Neural progenitor cell (in vitro differentiated cells): Measurements from ENCODE around the gene RNF26. TPM values are rescaled to one million over a fixed set of nuclear protein-coding genes. Genes with fewer than 3 reads are reported as not detected.

Experiments used
- DNase-seq: peaks from one replicate; pipeline ENCODE4 v3.0.0-alpha.2; 2016; ENCODE audit warnings: low spot score
- H2AFZ ChIP-seq: fragments of 200-600 bp; sonication (generic); replicated peaks from 2 replicates; pipeline ENCODE4 v1.6.1; 2016; ENCODE audit warnings: antibody characterized with exemption
- H3F3A ChIP-seq: fragments of 200-600 bp; sonication (generic); 2 replicates; pipeline ENCODE4 v1.6.1; 2016; ENCODE audit warnings: antibody characterized with exemption, low read depth
- H3K27ac ChIP-seq: fragments of 200-600 bp; sonication (generic); 2 replicates; pipeline ENCODE4 v1.5.1; 2016; ENCODE audit warnings: mild to moderate bottlenecking
- H3K27me3 ChIP-seq: fragments of 200-600 bp; sonication (generic); 2 replicates; pipeline ENCODE4 v1.6.1; 2016; ENCODE audit warnings: mild to moderate bottlenecking, moderate library complexity
- H3K36me3 ChIP-seq: fragments of 200-600 bp; sonication (generic); 2 replicates; pipeline ENCODE4 v1.5.1; 2016
- H3K4me1 ChIP-seq: fragments of 200-600 bp; sonication (generic); 2 replicates; pipeline ENCODE4 v1.6.1; 2016; ENCODE audit warnings: mixed run types
- H3K4me2 ChIP-seq: fragments of 200-600 bp; sonication (generic); 2 replicates; pipeline ENCODE4 v1.6.1; 2016
- H3K4me3 ChIP-seq: fragments of 200-600 bp; sonication (generic); 2 replicates; pipeline ENCODE4 v1.5.1; 2016
- H3K79me2 ChIP-seq: fragments of 200-600 bp; sonication (generic); 2 replicates; pipeline ENCODE4 v1.6.1; 2016; ENCODE audit warnings: low read depth
- H3K9ac ChIP-seq: fragments of 200-600 bp; sonication (generic); 2 replicates; pipeline ENCODE4 v1.6.1; 2016
- H3K9me3 ChIP-seq: fragments of 200-600 bp; sonication (generic); 2 replicates; pipeline ENCODE4 v1.5.1; 2016; ENCODE audit warnings: low read depth
- H4K20me1 ChIP-seq: fragments of 200-600 bp; sonication (generic); 2 replicates; pipeline ENCODE4 v1.6.1; 2016; ENCODE audit warnings: low read depth
- H3K27ac Mint-ChIP-seq: 3 replicates; pipeline ENCODE4 v1.8.0; 2021; ENCODE audit warnings: mixed read lengths
- H3K27me3 Mint-ChIP-seq: 2 replicates; pipeline ENCODE4 v1.8.0; 2022; ENCODE audit warnings: low read depth, mild to moderate bottlenecking, inconsistent platforms, moderate library complexity, mixed read lengths; ENCODE audit not compliant: insufficient read depth
- H3K36me3 Mint-ChIP-seq: 3 replicates; pipeline ENCODE4 v1.8.0; 2021; ENCODE audit warnings: mixed read lengths
- H3K4me1 Mint-ChIP-seq: 3 replicates; pipeline ENCODE4 v1.8.0; 2021; ENCODE audit warnings: mixed read lengths
- H3K4me3 Mint-ChIP-seq: 3 replicates; pipeline ENCODE4 v1.8.0; 2021; ENCODE audit warnings: mild to moderate bottlenecking, moderate library complexity, mixed read lengths
- H3K9me3 Mint-ChIP-seq: 3 replicates; pipeline ENCODE4 v1.8.0; 2020; ENCODE audit warnings: mixed read lengths
- CTCF ChIP-seq: fragments of 200-600 bp; sonication (generic); IDR thresholded peaks from 2 replicates; pipeline ENCODE4 v1.5.1; 2017; ENCODE audit warnings: antibody characterized with exemption, mild to moderate bottlenecking
- EZH2 ChIP-seq: fragments of 200-600 bp; sonication (generic); IDR thresholded peaks from 2 replicates; pipeline ENCODE4 v1.6.1; 2017; ENCODE audit warnings: antibody characterized with exemption, mild to moderate bottlenecking, moderate library complexity
- EZH2phosphoT487 ChIP-seq: fragments of 200-600 bp; sonication (generic); IDR thresholded peaks from 2 replicates; pipeline ENCODE4 v1.6.1; 2017; ENCODE audit warnings: antibody characterized with exemption
- total RNA-seq: library from RNA; depleted of rRNA; stranded (reverse); fragments of >200 nt; gene quantifications from 2 replicates; pipeline ENCODE4 v1.2.3, GENCODE V29; 2015; ENCODE audit warnings: low replicate concordance

Gene RNF26
- total RNA-seq, 1 donor from 2014 or later: 17.1 TPM

- TF ChIP-seq EZH2phosphoT487 (no peak), CTCF (no peak), EZH2 (no peak)
- Histone ChIP-seq H3K36me3 (no peaks in the 10 kb centered on the region), H3K9ac (no peak overlapping the region), H2AFZ (no peak overlapping the region), H3K4me3 (no peak overlapping the region), H3K4me1 (peaks cover 40% of the 10 kb centered on the region), H3F3A (peaks cover 17% of the 10 kb centered on the region), H3K4me2 (no peak overlapping the region), H3K27me3 (peaks cover 49% of the 10 kb centered on the region), H3K79me2 (no peaks in the 10 kb centered on the region), H3K27ac (no peak overlapping the region), H3K9me3 (no peaks in the 10 kb centered on the region), H4K20me1 (peaks cover 8% of the 10 kb centered on the region)
- H3K36me3 Mint-ChIP-seq: no peaks in the 10 kb centered on the region
- no peak overlapping the region for H3K4me3 Mint-ChIP-seq
- H3K4me1 Mint-ChIP-seq: peaks cover 32% of the 10 kb centered on the region
- peaks cover 22% of the 10 kb centered on the region for H3K27me3 Mint-ChIP-seq
- DNase-seq: no peak
- no peak overlapping the region for H3K27ac Mint-ChIP-seq
- no peaks in the 10 kb centered on the region for H3K9me3 Mint-ChIP-seq
These were observed 9.4 kb downstream of the RNF26 start for GRCh38 chr11:119343726-119344125.

GRCh38 chr11:119344291-119345010 lies 10.1 kb downstream of the RNF26 start:
- Histone ChIP-seq H3K27me3 (peaks cover 42% of the 10 kb centered on the region), H4K20me1 (peaks cover under 1% of the 10 kb centered on the region), H3F3A (peaks cover 9% of the 10 kb centered on the region), H3K79me2 (no peaks in the 10 kb centered on the region), H3K9me3 (no peaks in the 10 kb centered on the region), H3K9ac (no peak overlapping the region), H3K4me2 (no peak overlapping the region), H2AFZ (no peak overlapping the region), H3K36me3 (no peaks in the 10 kb centered on the region), H3K4me3 (no peak overlapping the region), H3K4me1 (peaks cover 33% of the 10 kb centered on the region), H3K27ac (no peak overlapping the region)
- Mint-ChIP-seq H3K27me3 (peaks cover 20% of the 10 kb centered on the region), H3K9me3 (no peaks in the 10 kb centered on the region), H3K4me3 (no peak overlapping the region), H3K4me1 (peaks cover 25% of the 10 kb centered on the region), H3K36me3 (no peaks in the 10 kb centered on the region), H3K27ac (no peak overlapping the region)
- TF ChIP-seq EZH2phosphoT487: no peak
- no peak for TF ChIP-seq CTCF
- no peak for DNase-seq

- H3K36me3 Mint-ChIP-seq: no peaks in the 10 kb centered on the region
- H3K4me3 Mint-ChIP-seq: no peak overlapping the region
- Histone ChIP-seq H3K4me2 (no peak overlapping the region), H3K4me3 (no peak overlapping the region), H3K36me3 (no peaks in the 10 kb centered on the region), H3K9ac (no peak overlapping the region), H4K20me1 (no peaks in the 10 kb centered on the region), H3K27me3 (peaks cover 30% of the 10 kb centered on the region), H3K27ac (no peak overlapping the region), H3K9me3 (no peaks in the 10 kb centered on the region), H3F3A (peaks cover 15% of the 10 kb centered on the region), H3K4me1 (peaks cover 23% of the 10 kb centered on the region), H2AFZ (no peak overlapping the region), H3K79me2 (no peaks in the 10 kb centered on the region)
- TF ChIP-seq EZH2phosphoT487 (no peak), CTCF (no peak), EZH2 (no peak)
- H3K9me3 Mint-ChIP-seq: peaks cover 3% of the 10 kb centered on the region
- peaks cover 20% of the 10 kb centered on the region for H3K27me3 Mint-ChIP-seq
- no peak overlapping the region for H3K27ac Mint-ChIP-seq
- peaks cover 30% of the 10 kb centered on the region for H3K4me1 Mint-ChIP-seq
- no peak for DNase-seq
These were observed 11.4 kb downstream of the RNF26 start for GRCh38 chr11:119345685-119346084.
